Frontal cortex (tissue), 4 donors: ENCODE measurements around the gene TPGS1. TPM values are rescaled to one million over a fixed set of nuclear protein-coding genes. Genes with fewer than 3 reads are reported as not detected.

Experiments used
- DNase-seq, 2 donors: peaks; one replicate each; pipeline ENCODE4 v3.0.0; 2012; ENCODE audit warnings: low spot score in 2 of 2
- FAIRE-seq: peaks from 2 replicates; lab custom pipeline; 2012; peaks lifted over from hg19 to GRCh38; lab: Jason Lieb, UNC
- total RNA-seq: library from RNA; depleted of rRNA; stranded (reverse); fragments of >200 nt; gene quantifications from one replicate; pipeline ENCODE4 v1.2.3, GENCODE V29; 2014
- donor health status: control.
- donor health status: control.
- donor health status: control.

Gene TPGS1
- total RNA-seq, 1 donor from 2014 or later, result 26.1 TPM

DNA sequence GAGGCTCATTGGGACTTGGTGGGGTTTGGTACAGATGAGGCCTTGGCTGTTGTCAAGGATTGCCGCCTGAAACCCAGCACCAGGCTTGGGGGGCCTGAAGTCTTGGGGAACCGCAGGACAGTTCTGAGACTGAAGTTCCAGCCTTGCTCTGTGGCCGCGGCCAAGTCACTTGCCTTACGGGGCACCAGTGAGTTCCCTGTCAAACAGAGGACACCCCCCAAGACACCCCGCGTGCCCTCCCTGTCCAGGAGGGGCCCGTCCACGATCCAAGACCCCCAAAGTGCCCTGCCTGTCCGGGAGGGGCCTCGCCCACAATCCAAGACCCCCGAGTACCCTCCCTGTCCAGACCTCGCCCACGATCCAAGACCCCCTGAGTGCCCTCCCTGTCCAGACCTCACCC is 26.8 kb downstream of the TPGS1 start:
- DNase-seq (no peak), FAIRE-seq (no peak)

- DNase-seq, result no peak
- FAIRE-seq, result no peak
Measured at GRCh38 chr19:535017-535835, 27.9 kb downstream of the TPGS1 start.

GRCh38 chr19:536031-536880 is 29.0 kb downstream of the TPGS1 start:
- no peak for DNase-seq
- FAIRE-seq, result no peak

GRCh38 chr19:536881-537404 is 29.6 kb downstream of the TPGS1 start:
- FAIRE-seq (no peak), DNase-seq (no peak)

- FAIRE-seq, result no peak
Measured at GRCh38 chr19:538641-539428, 31.5 kb downstream of the TPGS1 start.

GRCh38 chr19:539429-540030 is 32.2 kb downstream of the TPGS1 start:
- DNase-seq, result no peak
- no peak for FAIRE-seq

More at GRCh38 chr19:538641-539428, 31.5 kb downstream of the TPGS1 start:
- DNase-seq, result no peak

DNA sequence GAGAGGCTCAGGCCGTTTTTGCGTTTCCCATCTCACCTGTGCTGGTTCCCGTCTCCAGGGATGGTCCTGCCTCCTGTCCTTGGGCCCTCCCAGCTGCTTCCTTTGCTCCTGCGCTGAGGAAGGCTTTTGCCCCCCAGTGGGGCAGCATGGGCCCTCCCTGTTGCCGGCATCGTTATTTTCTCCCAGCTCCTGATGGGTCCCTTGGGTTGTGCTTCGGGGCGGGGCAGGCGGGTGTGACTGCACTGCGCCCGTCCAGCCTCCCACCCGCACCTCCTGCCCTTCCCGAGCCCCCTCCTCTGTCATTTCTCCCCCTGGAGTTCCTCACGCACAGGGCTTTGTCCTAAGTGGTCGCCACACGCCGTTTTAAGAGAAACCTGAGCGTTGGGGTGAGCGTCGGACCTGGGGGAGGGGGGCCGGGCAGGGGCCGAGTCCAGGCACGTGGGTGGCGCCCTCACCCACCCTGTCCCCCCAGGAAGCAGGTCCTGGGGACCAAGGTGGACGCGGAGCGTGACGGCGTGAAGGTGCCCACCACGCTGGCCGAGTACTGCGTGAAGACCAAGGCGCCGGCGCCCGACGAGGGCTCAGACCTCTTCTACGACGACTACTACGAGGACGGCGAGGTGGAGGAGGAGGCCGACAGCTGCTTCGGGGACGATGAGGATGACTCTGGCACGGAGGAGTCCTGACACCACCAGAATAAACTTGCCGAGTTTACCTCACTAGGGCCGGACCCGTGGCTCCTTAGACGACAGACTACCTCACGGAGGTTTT is 33.8 kb downstream of the TPGS1 start:
- FAIRE-seq (no peak), DNase-seq (no peak)

GRCh38 chr19:541699-542098 is 34.4 kb downstream of the TPGS1 start:
- DNase-seq (no peak), FAIRE-seq (no peak)

GRCh38 chr19:542173-542866 is 35.0 kb downstream of the TPGS1 start:
- DNase-seq (no peak), FAIRE-seq (no peak)

- DNase-seq, result no peak
- no peak for FAIRE-seq
Measured at GRCh38 chr19:543910-544608, 36.8 kb downstream of the TPGS1 start, which contains the start of gene GZMM. Gene GZMM, plus strand, starts transcription at chr19:544053. Its CDS starts 19 bp downstream, at chr19:544072.

- no peak for DNase-seq
- FAIRE-seq, result no peak
Measured at GRCh38 chr19:547117-547516, 39.8 kb downstream of the TPGS1 start.

DNA sequence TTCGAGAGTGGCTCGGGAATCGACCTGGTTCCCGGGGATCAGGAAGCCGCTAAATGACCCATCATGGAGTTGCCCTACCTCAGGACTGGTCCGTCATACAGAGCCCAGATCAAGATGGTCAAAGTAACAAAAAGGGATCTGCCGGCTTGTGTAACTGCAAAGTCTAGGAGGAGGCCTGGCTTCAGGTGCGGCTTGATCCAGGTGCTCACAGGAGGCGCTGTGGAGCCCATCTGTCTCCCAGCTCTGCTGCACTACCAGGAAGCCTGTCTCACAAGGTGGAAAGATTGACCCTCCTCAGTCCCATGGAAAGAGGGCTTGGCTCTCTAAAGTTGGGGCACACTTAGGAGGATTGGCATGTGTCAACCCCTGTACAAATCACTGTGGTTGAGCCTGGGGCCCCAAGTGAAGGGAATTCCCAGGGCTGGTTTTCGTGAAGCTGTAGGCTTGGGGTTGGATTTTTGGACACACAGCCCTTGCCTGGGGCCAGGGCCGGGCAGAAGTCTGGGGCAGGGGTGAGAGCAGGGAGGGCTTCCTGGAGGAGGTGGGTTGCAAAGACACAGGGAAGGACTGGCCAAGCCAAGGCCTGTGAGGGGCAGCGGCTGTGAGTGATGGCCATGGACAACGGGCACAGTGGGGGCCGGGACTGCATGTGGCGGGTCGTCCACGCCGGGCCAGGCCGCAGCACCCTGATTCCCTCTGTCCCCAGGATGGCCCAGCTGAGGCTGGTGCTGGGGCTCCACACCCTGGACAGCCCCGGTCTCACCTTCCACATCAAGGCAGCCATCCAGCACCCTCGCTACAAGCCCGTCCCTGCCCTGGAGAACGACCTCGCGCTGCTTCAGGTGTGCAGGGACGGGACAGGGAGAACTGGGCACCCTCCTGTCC is 40.8 kb downstream of the TPGS1 start:
- DNase-seq (no peak), FAIRE-seq (no peak)

- FAIRE-seq (no peak), DNase-seq (no peak)
Measured at GRCh38 chr19:548886-549830, 41.9 kb downstream of the TPGS1 start.

- DNase-seq (no peak), FAIRE-seq (no peak)
Measured at GRCh38 chr19:554817-555216, 47.5 kb downstream of the TPGS1 start.

DNA sequence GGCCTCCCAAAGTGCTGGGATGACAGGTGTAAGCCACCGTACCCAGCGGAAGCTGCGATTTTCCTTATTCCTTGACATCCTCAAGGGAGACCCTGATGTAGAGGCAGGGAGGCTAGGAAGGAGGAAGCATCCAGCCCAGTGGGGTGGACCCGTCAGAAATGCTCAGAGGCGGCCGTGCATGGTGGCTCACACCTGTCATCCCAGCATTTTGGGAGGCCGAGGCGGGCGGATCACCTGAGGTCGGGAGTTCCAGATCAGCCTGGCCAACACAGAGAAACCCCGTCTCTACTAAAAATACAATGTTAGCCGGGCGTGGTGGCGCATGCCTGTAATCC is 48.1 kb downstream of the TPGS1 start:
- FAIRE-seq, result no peak
- DNase-seq, result no peak
